HEK293 (cell line): Measurements from ENCODE around the gene SKIC8.

Experiments
- CTCF ChIP-seq: fragments of 450-650 bp; formaldehyde crosslinking; IDR thresholded peaks from 2 replicates; pipeline ENCODE4 v1.5.1; 2016; ENCODE audit warnings: missing biosample characterization, missing genetic modification characterization
- PRDM6 ChIP-seq: fragments of 450-650 bp; formaldehyde crosslinking; IDR thresholded peaks from 2 replicates; pipeline ENCODE4 v1.5.1; 2017; ENCODE audit warnings: missing biosample characterization, missing genetic modification characterization
- ZNF146 ChIP-seq: fragments of 450-650 bp; formaldehyde crosslinking; IDR thresholded peaks from 2 replicates; pipeline ENCODE4 v1.5.1; 2016; ENCODE audit warnings: missing biosample characterization, missing genetic modification characterization
- ZNF157 ChIP-seq: fragments of 450-650 bp; formaldehyde crosslinking; IDR thresholded peaks from 2 replicates; pipeline ENCODE4 v1.5.1; 2016; ENCODE audit warnings: missing biosample characterization, missing genetic modification characterization
- ZNF274 ChIP-seq, 2 experiments: fragments of 200-500 bp in 1 of 2; fragments of 450-650 bp in 1 of 2; sonication (Bioruptor generic) in 1 of 2; formaldehyde crosslinking in 1 of 2; IDR thresholded peaks; 2 replicates each; pipeline versions ENCODE4 v1.5.1 to v1.6.1; 2014 to 2016; ENCODE audit warnings: borderline replicate concordance in 1 of 2, inconsistent platforms in 1 of 2, low read length in 1 of 2, missing biosample characterization in 1 of 2, missing genetic modification characterization in 1 of 2
- ZNF639 ChIP-seq: fragments of 450-650 bp; formaldehyde crosslinking; IDR thresholded peaks from 2 replicates; pipeline ENCODE4 v1.5.1; 2016; ENCODE audit warnings: missing biosample characterization, missing genetic modification characterization
- ZNF843 ChIP-seq: fragments of 450-650 bp; formaldehyde crosslinking; IDR thresholded peaks from 2 replicates; pipeline ENCODE4 v1.5.1; 2016; ENCODE audit warnings: missing biosample characterization, missing genetic modification characterization

GRCh38 chr15:78284758-78285157, 14.7 kb downstream of the SKIC8 start:
- no peak for TF ChIP-seq ZNF843
- no peak for TF ChIP-seq CTCF
- no peak for TF ChIP-seq ZNF146
- no peak for TF ChIP-seq ZNF274 (IDR thresholded peaks at IDR 0.05; ENCODE audit: low read length)
- no peak for TF ChIP-seq ZNF274 (tag by site-specific recombination; IDR thresholded peaks at IDR 0.05; ENCODE audit: borderline replicate concordance)
- TF ChIP-seq ZNF639: no peak
- TF ChIP-seq PRDM6 (tag by site-specific recombination): no peak
- TF ChIP-seq ZNF157 (tag by site-specific recombination): no peak
